DND-41 (cell line): ENCODE measurements around the gene SUPT3H.

Experiments
- EZH2 ChIP-seq: IDR thresholded peaks from 3 replicates; pipeline ENCODE4 v1.6.1; 2012; ENCODE audit warnings: borderline replicate concordance, low read depth, mild to moderate bottlenecking, moderate library complexity, low read length, inconsistent platforms; ENCODE audit not compliant: severe bottlenecking
- TF ChIP-seq, protein P1 (sequence below): IDR thresholded peaks from 2 replicates; pipeline ENCODE4 v1.5.1; 2012; ENCODE audit warnings: borderline replicate concordance, low read length, moderate library complexity, mild to moderate bottlenecking; ENCODE audit not compliant: poor library complexity, severe bottlenecking; ENCODE audit errors: extremely low read depth

DNA sequence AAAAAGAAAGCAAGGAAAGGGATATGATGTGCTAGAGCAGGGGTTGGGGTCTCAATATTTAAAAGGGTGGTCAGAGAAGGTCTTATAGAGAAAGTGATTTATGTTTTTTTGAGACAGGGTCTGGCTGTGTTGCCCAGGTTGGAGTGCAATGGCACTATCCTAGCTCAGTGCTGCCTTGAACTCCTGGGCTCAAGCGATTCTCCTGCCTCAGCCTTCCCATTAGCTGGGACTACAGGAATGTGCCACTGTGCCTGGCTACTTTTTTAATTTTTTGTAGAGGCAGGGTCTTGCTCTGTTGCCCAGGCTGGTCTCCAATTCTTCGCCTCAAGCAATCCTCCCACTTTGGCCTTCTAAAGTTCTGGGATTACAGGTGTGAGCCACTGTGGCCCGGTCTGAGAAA, 557.0 kb downstream of the SUPT3H start:
- TF ChIP-seq, protein P1, sequence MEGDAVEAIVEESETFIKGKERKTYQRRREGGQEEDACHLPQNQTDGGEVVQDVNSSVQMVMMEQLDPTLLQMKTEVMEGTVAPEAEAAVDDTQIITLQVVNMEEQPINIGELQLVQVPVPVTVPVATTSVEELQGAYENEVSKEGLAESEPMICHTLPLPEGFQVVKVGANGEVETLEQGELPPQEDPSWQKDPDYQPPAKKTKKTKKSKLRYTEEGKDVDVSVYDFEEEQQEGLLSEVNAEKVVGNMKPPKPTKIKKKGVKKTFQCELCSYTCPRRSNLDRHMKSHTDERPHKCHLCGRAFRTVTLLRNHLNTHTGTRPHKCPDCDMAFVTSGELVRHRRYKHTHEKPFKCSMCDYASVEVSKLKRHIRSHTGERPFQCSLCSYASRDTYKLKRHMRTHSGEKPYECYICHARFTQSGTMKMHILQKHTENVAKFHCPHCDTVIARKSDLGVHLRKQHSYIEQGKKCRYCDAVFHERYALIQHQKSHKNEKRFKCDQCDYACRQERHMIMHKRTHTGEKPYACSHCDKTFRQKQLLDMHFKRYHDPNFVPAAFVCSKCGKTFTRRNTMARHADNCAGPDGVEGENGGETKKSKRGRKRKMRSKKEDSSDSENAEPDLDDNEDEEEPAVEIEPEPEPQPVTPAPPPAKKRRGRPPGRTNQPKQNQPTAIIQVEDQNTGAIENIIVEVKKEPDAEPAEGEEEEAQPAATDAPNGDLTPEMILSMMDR = no peak
- no peak for TF ChIP-seq EZH2
